IgD-negative memory B cell (primary cell): Measurements from ENCODE around the gene UBR4. TPM values are rescaled to one million over a fixed set of nuclear protein-coding genes. Genes with fewer than 3 reads are reported as not detected.

ENCODE experiments used
- H3K27ac Mint-ChIP-seq, 3 donors: one replicate each; pipeline ENCODE4 v1.8.0; 2020 to 2022; ENCODE audit warnings: mild to moderate bottlenecking in 3 of 3, mixed read lengths in 3 of 3, moderate library complexity in 1 of 3
- H3K27me3 Mint-ChIP-seq: one replicate; pipeline ENCODE4 v1.8.0; 2021; ENCODE audit warnings: mixed read lengths
- H3K36me3 Mint-ChIP-seq: one replicate; pipeline ENCODE4 v1.8.0; 2020; ENCODE audit warnings: mild to moderate bottlenecking, mixed read lengths
- H3K4me1 Mint-ChIP-seq, 3 donors: one replicate each; pipeline ENCODE4 v1.8.0; 2020 to 2022; ENCODE audit warnings: mixed read lengths in 3 of 3, mild to moderate bottlenecking in 1 of 3
- H3K4me3 Mint-ChIP-seq, 4 donors: one replicate each; pipeline ENCODE4 v1.8.0; 2020 to 2022; ENCODE audit warnings: mild to moderate bottlenecking in 4 of 4, mixed read lengths in 4 of 4, moderate library complexity in 3 of 4
- H3K9me3 Mint-ChIP-seq, 3 donors: one replicate each; pipeline ENCODE4 v1.8.0; 2020 to 2021; ENCODE audit warnings: mixed read lengths in 3 of 3, mild to moderate bottlenecking in 1 of 3
- polyA plus RNA-seq: library from polyadenylated mRNA; unstranded; fragments of 300-500 nt; fragmentation: Illumina TruSeq; gene quantifications from one replicate; pipeline ENCODE4 v1.2.3, GENCODE V29; 2021

UBR4 gene
- polyA plus RNA-seq, 1 donor from 2014 or later: 14.1 TPM

- Mint-ChIP-seq H3K9me3 (no peaks in the 10 kb centered on the region), H3K27ac (peak overlapping the region in 2 of 3 donors; percentile 39 to 63), H3K36me3 (peaks cover 2% of the 10 kb centered on the region), H3K27me3 (no peaks in the 10 kb centered on the region), H3K4me1 (no peaks in the 10 kb centered on the region), H3K4me3 (no peak overlapping the region)
Observed at GRCh38 chr1:19087737-19088594, 122.1 kb downstream of the UBR4 start.

- Mint-ChIP-seq H3K4me1 (no peaks in the 10 kb centered on the region), H3K27me3 (no peaks in the 10 kb centered on the region), H3K9me3 (no peaks in the 10 kb centered on the region), H3K36me3 (peaks cover 2% of the 10 kb centered on the region), H3K27ac (no peak overlapping the region), H3K4me3 (no peak overlapping the region)
Observed at GRCh38 chr1:19087017-19087736, 122.9 kb downstream of the UBR4 start.

- H3K36me3 Mint-ChIP-seq: peaks cover 5% of the 10 kb centered on the region
- peaks cover 0 to 2% (median 0%) of the 10 kb centered on the region in 3 donors for H3K4me1 Mint-ChIP-seq
- H3K27me3 Mint-ChIP-seq: no peaks in the 10 kb centered on the region
- H3K27ac Mint-ChIP-seq: no peak overlapping the region
- no peaks in the 10 kb centered on the region for H3K9me3 Mint-ChIP-seq
- no peak overlapping the region for H3K4me3 Mint-ChIP-seq
Observed at GRCh38 chr1:19086176-19086875, 123.7 kb downstream of the UBR4 start.

GRCh38 chr1:19084206-19084738, 125.8 kb downstream of the UBR4 start:
- H3K4me1 Mint-ChIP-seq: peaks cover 0 to 2% (median 0%) of the 10 kb centered on the region in 3 donors
- H3K4me3 Mint-ChIP-seq: no peak overlapping the region
- peaks cover 7% of the 10 kb centered on the region for H3K36me3 Mint-ChIP-seq
- H3K9me3 Mint-ChIP-seq: no peaks in the 10 kb centered on the region
- no peak overlapping the region for H3K27ac Mint-ChIP-seq
- no peaks in the 10 kb centered on the region for H3K27me3 Mint-ChIP-seq

GRCh38 chr1:19083081-19083480, 127.0 kb downstream of the UBR4 start:
- H3K9me3 Mint-ChIP-seq: no peaks in the 10 kb centered on the region
- H3K36me3 Mint-ChIP-seq: peaks cover 9% of the 10 kb centered on the region
- H3K4me3 Mint-ChIP-seq: no peak overlapping the region
- H3K27ac Mint-ChIP-seq: no peak overlapping the region
- peaks cover 0 to 2% (median 0%) of the 10 kb centered on the region in 3 donors for H3K4me1 Mint-ChIP-seq
- H3K27me3 Mint-ChIP-seq: no peaks in the 10 kb centered on the region

- Mint-ChIP-seq H3K27me3 (no peaks in the 10 kb centered on the region), H3K4me1 (peaks cover 0 to 2% (median 0%) of the 10 kb centered on the region in 3 donors), H3K4me3 (peak overlapping the region in 3 of 4 donors; percentile 22 to 65 (median 58)), H3K36me3 (peaks cover 13% of the 10 kb centered on the region), H3K9me3 (no peaks in the 10 kb centered on the region), H3K27ac (peak overlapping the region in 2 of 3 donors; percentile 6 to 63)
Observed at GRCh38 chr1:19081218-19081893, 128.7 kb downstream of the UBR4 start.

- H3K4me3 Mint-ChIP-seq: peak overlapping the region in 2 of 4 donors; percentile 13 to 58
- peaks cover 15% of the 10 kb centered on the region for H3K36me3 Mint-ChIP-seq
- peak overlapping the region in 1 of 3 donors; percentile 6 for H3K27ac Mint-ChIP-seq
- no peaks in the 10 kb centered on the region for H3K9me3 Mint-ChIP-seq
- no peaks in the 10 kb centered on the region for H3K27me3 Mint-ChIP-seq
- H3K4me1 Mint-ChIP-seq: peaks cover 0 to 2% (median 0%) of the 10 kb centered on the region in 3 donors
Observed at GRCh38 chr1:19080721-19081120, 129.3 kb downstream of the UBR4 start.

GRCh38 chr1:19079541-19080472, 130.3 kb downstream of the UBR4 start:
- H3K27ac Mint-ChIP-seq: peak overlapping the region in 1 of 3 donors; percentile 43
- H3K27me3 Mint-ChIP-seq: no peaks in the 10 kb centered on the region
- peaks cover 0 to 2% (median 0%) of the 10 kb centered on the region in 3 donors for H3K4me1 Mint-ChIP-seq
- peaks cover 15% of the 10 kb centered on the region for H3K36me3 Mint-ChIP-seq
- no peaks in the 10 kb centered on the region for H3K9me3 Mint-ChIP-seq
- H3K4me3 Mint-ChIP-seq: no peak overlapping the region

GRCh38 chr1:19078536-19078935, 131.5 kb downstream of the UBR4 start:
- Mint-ChIP-seq H3K27me3 (no peaks in the 10 kb centered on the region), H3K4me1 (peaks cover 0 to 2% (median 0%) of the 10 kb centered on the region in 3 donors), H3K9me3 (no peaks in the 10 kb centered on the region), H3K36me3 (peaks cover 15% of the 10 kb centered on the region), H3K27ac (peak overlapping the region in 1 of 3 donors; percentile 27), H3K4me3 (no peak overlapping the region)

- Mint-ChIP-seq H3K9me3 (no peaks in the 10 kb centered on the region), H3K4me1 (peaks cover 0 to 2% (median 0%) of the 10 kb centered on the region in 3 donors), H3K4me3 (no peak overlapping the region), H3K27ac (peak overlapping the region in 1 of 3 donors; percentile 50), H3K36me3 (peaks cover 13% of the 10 kb centered on the region), H3K27me3 (no peaks in the 10 kb centered on the region)
Observed at GRCh38 chr1:19076841-19077616, 133.0 kb downstream of the UBR4 start.

GRCh38 chr1:19074902-19075721, 135.0 kb downstream of the UBR4 start:
- H3K4me1 Mint-ChIP-seq: no peaks in the 10 kb centered on the region
- peak overlapping the region in 2 of 3 donors; percentile 37 to 41 for H3K27ac Mint-ChIP-seq
- H3K9me3 Mint-ChIP-seq: no peaks in the 10 kb centered on the region
- no peaks in the 10 kb centered on the region for H3K27me3 Mint-ChIP-seq
- H3K36me3 Mint-ChIP-seq: peaks cover 8% of the 10 kb centered on the region
- H3K4me3 Mint-ChIP-seq: no peak overlapping the region

GRCh38 chr1:19074361-19074901, 135.6 kb downstream of the UBR4 start:
- no peaks in the 10 kb centered on the region for H3K27me3 Mint-ChIP-seq
- peak overlapping the region in 2 of 3 donors; percentile 37 to 41 for H3K27ac Mint-ChIP-seq
- H3K36me3 Mint-ChIP-seq: peaks cover 8% of the 10 kb centered on the region
- H3K4me3 Mint-ChIP-seq: no peak overlapping the region
- H3K9me3 Mint-ChIP-seq: no peaks in the 10 kb centered on the region
- no peaks in the 10 kb centered on the region for H3K4me1 Mint-ChIP-seq
